ENCODE measurements around the gene TAAR1.

DNA sequence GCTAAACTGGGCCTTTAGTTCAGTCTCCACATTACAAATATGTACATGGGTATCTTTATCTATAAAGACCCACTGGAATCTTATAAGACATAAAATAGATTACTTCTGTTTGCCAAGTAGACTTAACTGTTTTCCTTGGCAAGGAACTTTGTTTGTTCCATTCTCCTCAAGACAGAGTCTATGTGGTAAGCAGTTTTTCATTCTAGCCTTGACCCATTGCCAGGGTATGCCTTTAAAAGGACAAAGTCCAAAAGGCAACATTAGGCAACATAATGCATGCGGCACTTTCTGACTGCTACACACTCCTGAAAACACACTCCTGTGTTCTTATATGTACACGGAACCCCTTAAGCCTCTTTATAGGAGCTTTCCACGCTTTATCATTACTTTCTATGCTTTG lies 34.5 kb upstream of the TAAR1 start:
- no peak for TF ChIP-seq CTCF (IDR thresholded peaks at IDR 0.05)
- no peak for TF ChIP-seq POLR2A (IDR thresholded peaks at IDR 0.05)

Data from tibial nerve (tissue), 3 donors.